NT2/D1 (cell line): ENCODE results near the gene TTBK2.
A peak's percentile ranks its signal among the peaks of the same experiment; 100 is the strongest.

Source experiments
- DNase-seq: peaks from one replicate; pipeline ENCODE4 v3.0.0-alpha.2; 2011; ENCODE audit warnings: low read depth, low spot score
- H3K27me3 ChIP-seq: 2 replicates; pipeline ENCODE4 v1.6.0; 2011; ENCODE audit warnings: mild to moderate bottlenecking; ENCODE audit not compliant: insufficient read length, insufficient read depth
- H3K36me3 ChIP-seq: 2 replicates; pipeline ENCODE4 v1.6.1; 2011; ENCODE audit warnings: mild to moderate bottlenecking, low read length, mixed read lengths; ENCODE audit not compliant: insufficient read depth, insufficient read length
- H3K4me1 ChIP-seq: 2 replicates; pipeline ENCODE4 v1.5.1; 2011; ENCODE audit not compliant: insufficient read depth, insufficient read length
- H3K4me3 ChIP-seq: 2 replicates; pipeline ENCODE4 v1.5.1; 2011; ENCODE audit warnings: low read depth; ENCODE audit not compliant: insufficient read length
- H3K9ac ChIP-seq: 2 replicates; pipeline ENCODE4 v1.6.0; 2011; ENCODE audit warnings: low read depth; ENCODE audit not compliant: insufficient read length
- H3K9me3 ChIP-seq: 2 replicates; pipeline ENCODE4 v1.5.1; 2011; ENCODE audit warnings: mild to moderate bottlenecking, low read length; ENCODE audit not compliant: insufficient read depth
- SUZ12 ChIP-seq: IDR thresholded peaks from 2 replicates; pipeline ENCODE4 v1.6.1; 2011; ENCODE audit not compliant: insufficient read length, insufficient read depth; ENCODE audit errors: extremely low read depth
- YY1 ChIP-seq: IDR thresholded peaks from 2 replicates; pipeline ENCODE4 v1.6.1; 2011; ENCODE audit not compliant: insufficient read length, insufficient read depth
- ZNF274 ChIP-seq: IDR thresholded peaks from 2 replicates; pipeline ENCODE4 v1.6.1; 2011; ENCODE audit warnings: mild to moderate bottlenecking, low read depth, low read length

TTBK2 gene

DNA sequence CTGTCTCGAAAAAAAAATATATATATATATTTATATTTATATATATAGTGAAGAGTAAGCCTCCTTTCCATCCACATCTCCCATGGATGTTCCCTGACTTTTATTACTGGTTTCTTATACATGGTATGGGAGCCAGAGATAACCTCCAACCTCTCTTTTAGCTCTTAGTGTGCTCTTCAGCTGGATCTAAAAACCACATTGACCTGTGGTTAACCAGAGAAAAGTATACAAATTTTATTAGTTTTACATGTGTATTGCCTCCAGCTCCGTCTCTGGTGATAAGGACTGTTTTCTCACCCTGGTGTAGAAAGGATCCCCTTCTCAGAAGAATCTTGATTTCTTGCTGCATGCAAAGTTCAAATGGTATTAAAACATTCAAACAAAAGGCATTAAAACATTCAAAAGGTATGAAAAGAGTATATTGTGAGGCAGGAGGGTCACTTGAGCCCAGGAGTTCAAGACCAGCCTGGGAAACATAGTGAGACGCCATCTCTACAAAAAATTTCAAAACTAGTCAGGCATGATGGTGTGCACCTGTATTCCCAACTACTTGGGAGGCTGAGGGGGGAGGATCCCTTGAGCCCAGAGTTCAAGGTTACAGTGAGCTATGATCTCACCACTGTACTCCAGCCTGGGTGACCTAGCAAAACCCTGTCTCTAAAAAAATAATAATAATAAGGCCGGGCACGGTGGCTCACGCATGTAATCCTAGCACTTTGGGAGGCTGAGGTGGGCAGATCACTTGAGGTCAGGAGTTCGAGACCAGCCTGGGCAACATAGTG is 13.5 kb upstream of the TTBK2 start:
- DNase-seq, result no peak
- H3K9me3 ChIP-seq, result no peaks in the 10 kb centered on the region
- no peak overlapping the region for H3K9ac ChIP-seq
- no peaks in the 10 kb centered on the region for H3K4me1 ChIP-seq
- no peaks in the 10 kb centered on the region for H3K27me3 ChIP-seq
- TF ChIP-seq YY1 (no peak), ZNF274 (no peak), SUZ12 (no peak)
- H3K4me3 ChIP-seq, result no peak overlapping the region
- H3K36me3 ChIP-seq, result no peaks in the 10 kb centered on the region

DNA sequence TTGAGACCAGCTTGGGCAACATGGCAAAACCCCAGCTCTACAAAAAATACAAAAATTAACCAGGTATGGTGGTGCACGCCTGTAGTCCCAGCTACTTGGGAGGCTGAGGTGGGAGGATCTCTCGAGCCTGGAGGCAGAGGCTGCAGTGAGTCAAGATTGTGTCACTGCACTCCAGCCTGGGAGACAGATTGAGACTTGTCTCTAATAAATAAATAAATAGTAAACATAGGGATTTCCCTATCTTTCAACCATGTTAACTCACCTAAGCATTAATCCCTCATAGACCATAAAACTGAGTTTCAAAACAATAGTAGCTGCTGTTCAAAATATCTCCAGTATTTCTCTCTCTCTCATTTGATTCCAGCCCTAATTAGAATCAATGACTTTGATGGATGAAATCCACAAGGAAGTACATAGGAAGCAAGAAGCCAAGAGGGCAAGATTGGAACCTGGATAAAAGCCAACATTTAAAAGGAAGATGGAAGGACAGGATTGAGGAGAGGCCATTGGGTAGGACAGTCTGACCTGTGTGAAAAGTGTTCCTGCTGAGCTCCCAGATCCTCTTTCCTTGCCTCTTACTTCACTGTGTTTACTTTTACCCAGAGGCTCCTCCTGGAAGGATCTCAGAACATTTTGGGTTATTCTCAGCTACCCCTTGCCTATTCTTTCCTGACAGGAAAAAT is 12.4 kb upstream of the TTBK2 start:
- no peaks in the 10 kb centered on the region for H3K4me1 ChIP-seq
- H3K36me3 ChIP-seq, result no peaks in the 10 kb centered on the region
- H3K9me3 ChIP-seq, result no peaks in the 10 kb centered on the region
- H3K9ac ChIP-seq, result no peak overlapping the region
- no peak for DNase-seq
- no peak overlapping the region for H3K4me3 ChIP-seq
- no peaks in the 10 kb centered on the region for H3K27me3 ChIP-seq
- TF ChIP-seq SUZ12 (no peak), YY1 (no peak), ZNF274 (no peak)

DNA sequence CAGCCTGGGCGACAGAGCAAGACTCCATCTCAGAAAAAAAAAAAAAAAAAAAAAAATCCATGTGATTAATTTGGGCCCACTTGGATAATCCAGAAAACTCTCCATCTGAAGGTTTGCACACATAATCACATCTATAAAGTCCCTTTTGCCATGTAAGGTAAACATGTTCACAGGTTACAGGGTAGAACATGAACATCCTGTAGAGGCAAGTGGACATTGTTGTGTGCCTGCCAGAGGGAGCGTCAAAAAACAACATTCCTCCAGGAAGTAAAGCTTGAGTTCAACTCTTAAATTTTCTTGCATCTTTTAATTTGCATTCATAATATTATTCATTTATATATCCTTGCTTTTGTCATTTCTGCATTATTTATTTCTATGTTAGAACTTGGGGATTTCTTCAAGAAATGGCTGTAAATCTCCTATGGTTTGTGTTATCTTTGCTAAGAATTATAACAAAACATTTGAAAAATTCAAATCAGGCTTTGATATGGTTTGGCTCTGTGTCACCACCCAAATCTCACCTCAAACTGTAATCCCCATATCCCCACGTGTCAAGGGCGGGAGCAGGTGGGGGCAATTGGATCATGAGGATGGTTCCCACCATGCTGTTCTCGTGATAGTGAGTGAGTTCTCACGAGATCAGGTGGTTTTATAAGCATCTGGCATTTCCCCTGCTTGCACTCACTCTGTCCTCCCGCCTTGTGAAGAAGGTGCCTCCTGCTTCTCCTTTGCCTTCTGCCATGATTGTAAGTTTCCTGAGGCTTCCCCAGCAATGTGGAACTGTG is 11.3 kb upstream of the TTBK2 start:
- no peak overlapping the region for H3K4me3 ChIP-seq
- no peak for DNase-seq

DNA sequence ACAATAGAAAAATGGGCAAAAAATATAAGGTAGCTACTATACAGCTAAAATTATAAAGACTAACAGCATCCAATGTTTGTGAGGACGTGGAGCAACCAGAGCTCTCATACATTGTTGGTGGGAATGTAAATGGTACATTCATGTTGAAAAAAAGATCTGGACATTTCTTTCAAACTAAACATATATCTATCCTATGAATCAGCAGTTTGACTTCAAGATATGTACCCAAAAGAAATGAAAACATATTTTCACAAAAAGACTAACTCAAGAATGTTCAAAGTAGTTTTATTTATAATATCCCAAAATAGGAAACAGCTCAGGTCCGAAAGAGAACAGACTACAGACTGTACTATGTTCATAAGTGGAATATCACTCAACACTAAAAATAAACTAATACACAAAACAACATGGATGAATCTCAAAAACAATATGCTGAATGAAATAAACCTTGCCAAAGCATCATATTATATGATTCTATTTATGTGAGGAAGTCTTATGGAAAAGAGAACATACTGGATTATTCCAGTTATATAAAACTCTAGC is 8.8 kb upstream of the TTBK2 start:
- H3K4me3 ChIP-seq, result no peak overlapping the region
- TF ChIP-seq ZNF274, result no peak
- no peak for TF ChIP-seq SUZ12
- TF ChIP-seq YY1, result no peak
- no peaks in the 10 kb centered on the region for H3K4me1 ChIP-seq
- no peak overlapping the region for H3K9ac ChIP-seq
- DNase-seq, result no peak
- H3K9me3 ChIP-seq, result no peaks in the 10 kb centered on the region
- no peaks in the 10 kb centered on the region for H3K36me3 ChIP-seq
- H3K27me3 ChIP-seq, result no peaks in the 10 kb centered on the region

More for the DNA sequence above, 11.3 kb upstream of the TTBK2 start:
- Histone ChIP-seq H3K27me3 (no peaks in the 10 kb centered on the region), H3K4me1 (no peaks in the 10 kb centered on the region), H3K36me3 (no peaks in the 10 kb centered on the region), H3K9me3 (no peaks in the 10 kb centered on the region), H3K9ac (no peak overlapping the region)
- no peak for TF ChIP-seq ZNF274
- no peak for TF ChIP-seq SUZ12
- no peak for TF ChIP-seq YY1

DNA sequence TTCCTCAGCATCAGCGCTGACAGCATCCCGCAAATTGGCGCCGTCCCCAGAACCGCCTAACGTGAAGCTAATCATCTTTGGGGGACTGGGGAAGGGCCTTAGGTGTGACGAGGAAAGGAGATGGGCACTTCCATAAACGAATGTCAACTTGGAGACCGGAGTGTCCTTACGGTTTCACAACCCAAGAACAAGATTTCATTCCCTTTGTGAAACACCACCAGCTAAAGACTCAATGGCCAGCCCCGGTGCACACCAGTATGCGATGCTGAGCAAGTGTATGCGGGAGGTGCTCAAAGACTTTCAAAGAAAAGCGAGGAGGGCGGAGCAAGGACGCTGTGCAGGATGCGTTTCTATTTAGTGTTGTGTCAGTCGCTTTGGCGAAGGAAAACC is 759 bp upstream of the TTBK2 start:
- no peak for DNase-seq
- TF ChIP-seq SUZ12 (no peak), ZNF274 (no peak), YY1 (no peak)
- H3K4me1 ChIP-seq, result no peaks in the 10 kb centered on the region
- H3K36me3 ChIP-seq, result no peaks in the 10 kb centered on the region
- H3K4me3 ChIP-seq, result peak overlapping the region; percentile 67
- H3K27me3 ChIP-seq, result peaks cover 32% of the 10 kb centered on the region
- peak overlapping the region; percentile 4 for H3K9ac ChIP-seq
- H3K9me3 ChIP-seq, result no peaks in the 10 kb centered on the region

DNA sequence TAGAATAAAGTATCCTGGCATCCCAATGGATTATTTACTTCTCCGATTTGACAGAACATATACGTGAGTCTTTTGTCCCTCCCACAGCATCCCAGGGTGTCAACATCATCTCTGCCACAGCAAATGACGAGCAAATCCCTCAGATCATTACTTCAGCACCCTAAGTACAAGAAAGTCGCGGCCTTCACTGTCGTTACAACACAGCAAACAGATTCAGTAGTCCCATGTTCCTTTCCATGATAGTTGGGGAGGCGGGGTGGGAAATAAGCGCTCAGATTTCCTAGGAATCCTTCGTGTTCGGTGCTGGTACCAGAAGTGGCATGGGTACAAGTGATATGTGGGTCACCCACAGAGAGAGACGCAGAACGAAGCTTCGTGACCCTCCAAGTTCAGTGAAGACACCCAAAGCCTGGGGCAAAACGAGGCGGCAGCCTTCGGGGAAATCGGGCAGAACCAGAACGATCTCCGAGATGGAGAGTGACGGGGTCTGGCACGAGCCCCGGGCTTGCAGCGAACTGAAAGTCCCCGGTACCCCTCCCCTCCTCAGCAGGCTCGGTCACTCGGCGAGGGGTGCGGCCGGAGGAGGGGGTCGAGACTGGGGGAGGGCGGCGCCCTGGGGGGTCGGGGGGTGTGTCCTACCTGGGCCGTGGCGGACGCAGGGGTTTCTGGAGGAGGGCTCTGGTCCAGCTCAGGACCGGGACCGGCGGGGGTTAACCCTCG is 619 bp downstream of the TTBK2 start:
- peak overlapping the region; percentile 69 for H3K9ac ChIP-seq
- TF ChIP-seq SUZ12 (no peak), ZNF274 (no peak), YY1 (no peak)
- H3K9me3 ChIP-seq, result no peaks in the 10 kb centered on the region
- H3K36me3 ChIP-seq, result no peaks in the 10 kb centered on the region
- peaks cover 32% of the 10 kb centered on the region for H3K27me3 ChIP-seq
- H3K4me1 ChIP-seq, result no peaks in the 10 kb centered on the region
- no peak for DNase-seq
- peak overlapping the region; percentile 78 for H3K4me3 ChIP-seq
